Cardiac fibroblast (primary cell): Measurements from ENCODE around the gene SRCAP.

Source experiments
- DNase-seq, 2 donors: peaks; one replicate each; pipeline versions ENCODE4 v3.0.0 to v3.0.0-alpha.2; 2010; ENCODE audit warnings: low read depth in 2 of 2
- H3K4me3 ChIP-seq, 2 donors: replicated peaks in 1 of 2; 1 replicate in 1 of 2; 2 replicates in 1 of 2; pipeline ENCODE4 v1.5.1; 2011; ENCODE audit warnings: low read depth in 2 of 2, low read length in 2 of 2, mild to moderate bottlenecking in 2 of 2, moderate library complexity in 1 of 2
- CTCF ChIP-seq: IDR thresholded peaks from one replicate; pipeline ENCODE4 v1.5.1; 2011; ENCODE audit warnings: low read depth, mild to moderate bottlenecking, low read length, inconsistent platforms

Gene SRCAP

GRCh38 chr16:30659507-30660423, 39.2 kb upstream of the SRCAP start:
- no peak for TF ChIP-seq CTCF
- DNase-seq: peak; percentile 16 to 31
- H3K4me3 ChIP-seq: peak overlapping the region; percentile 83 to 86

GRCh38 chr16:30660424-30661261, 38.3 kb upstream of the SRCAP start:
- peak overlapping the region; percentile 83 to 86 for H3K4me3 ChIP-seq
- TF ChIP-seq CTCF: no peak

GRCh38 chr16:30662449-30662848, 36.5 kb upstream of the SRCAP start:
- no peak for TF ChIP-seq CTCF
- DNase-seq: no peak
- no peak overlapping the region for H3K4me3 ChIP-seq

More at GRCh38 chr16:30660424-30661261, 38.3 kb upstream of the SRCAP start:
- DNase-seq: peak in 1 of 2 donors; percentile 61

- no peak for DNase-seq
- no peak overlapping the region for H3K4me3 ChIP-seq
- no peak for TF ChIP-seq CTCF
Measured at GRCh38 chr16:30663038-30663437, 35.9 kb upstream of the SRCAP start.

GRCh38 chr16:30663820-30664219, 35.2 kb upstream of the SRCAP start:
- no peak overlapping the region for H3K4me3 ChIP-seq
- no peak for TF ChIP-seq CTCF
- no peak for DNase-seq

- H3K4me3 ChIP-seq: no peak overlapping the region
- no peak for TF ChIP-seq CTCF
- no peak for DNase-seq
Measured at GRCh38 chr16:30664616-30665109, 34.3 kb upstream of the SRCAP start.
